Head of caudate nucleus (tissue), 42 donors: ENCODE data around the gene ZNF507.

Experiments used
- DNase-seq, 42 donors: peaks; one replicate each; pipeline versions ENCODE4 v3.0.0 to v3.0.0-alpha.2; 2020 to 2021; ENCODE audit warnings: mixed read lengths in 7 of 42
- intact Hi-C: fragments of 100-400 bp; cut with DNase I; formaldehyde crosslinking; loops from one replicate; pipeline ENCODE4 v1.15.0; 2022

ZNF507 gene

DNA sequence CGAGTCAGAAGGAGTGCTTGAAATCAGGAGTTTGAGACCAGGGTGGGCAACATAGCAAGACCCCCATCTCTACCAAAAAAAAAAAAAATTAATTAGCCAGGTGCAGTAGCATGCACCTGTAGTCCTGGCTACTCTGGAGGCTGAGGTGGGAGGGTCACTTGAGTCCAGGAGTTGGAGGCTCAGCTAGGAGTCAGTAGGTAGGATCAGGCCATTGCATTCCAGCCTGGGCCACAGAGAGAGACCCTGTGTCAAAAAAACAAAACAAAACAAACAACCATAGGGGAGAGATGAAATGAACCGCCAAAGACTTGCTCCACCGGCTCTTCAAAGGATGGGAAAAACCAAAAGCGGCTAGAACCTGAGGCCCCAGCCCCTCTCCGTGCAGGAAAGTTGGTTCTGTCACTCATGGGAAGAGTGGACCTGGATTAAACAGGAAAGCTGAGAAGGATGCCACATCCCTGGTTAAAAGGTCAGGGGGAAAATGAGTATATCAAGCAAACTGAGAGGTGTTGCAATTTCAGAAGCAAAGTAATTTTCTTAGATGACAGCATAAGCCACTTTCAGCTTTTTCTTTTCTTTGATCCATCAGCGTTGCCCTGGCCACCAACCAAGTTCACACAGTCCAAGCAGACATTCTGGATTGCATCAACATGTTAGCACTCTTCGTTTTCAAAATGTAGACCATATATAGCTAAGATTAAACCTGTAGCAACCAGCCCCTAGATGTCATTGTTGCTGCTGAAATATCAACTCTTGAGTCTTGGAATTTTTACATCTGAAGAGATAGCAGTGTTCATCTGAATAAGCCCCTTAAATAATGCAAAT is 8.9 kb upstream of the ZNF507 start:
- intact Hi-C loops = no loop called here
- DNase-seq = peak in 4 of 42 donors; percentile 5 to 37 (median 28)

DNA sequence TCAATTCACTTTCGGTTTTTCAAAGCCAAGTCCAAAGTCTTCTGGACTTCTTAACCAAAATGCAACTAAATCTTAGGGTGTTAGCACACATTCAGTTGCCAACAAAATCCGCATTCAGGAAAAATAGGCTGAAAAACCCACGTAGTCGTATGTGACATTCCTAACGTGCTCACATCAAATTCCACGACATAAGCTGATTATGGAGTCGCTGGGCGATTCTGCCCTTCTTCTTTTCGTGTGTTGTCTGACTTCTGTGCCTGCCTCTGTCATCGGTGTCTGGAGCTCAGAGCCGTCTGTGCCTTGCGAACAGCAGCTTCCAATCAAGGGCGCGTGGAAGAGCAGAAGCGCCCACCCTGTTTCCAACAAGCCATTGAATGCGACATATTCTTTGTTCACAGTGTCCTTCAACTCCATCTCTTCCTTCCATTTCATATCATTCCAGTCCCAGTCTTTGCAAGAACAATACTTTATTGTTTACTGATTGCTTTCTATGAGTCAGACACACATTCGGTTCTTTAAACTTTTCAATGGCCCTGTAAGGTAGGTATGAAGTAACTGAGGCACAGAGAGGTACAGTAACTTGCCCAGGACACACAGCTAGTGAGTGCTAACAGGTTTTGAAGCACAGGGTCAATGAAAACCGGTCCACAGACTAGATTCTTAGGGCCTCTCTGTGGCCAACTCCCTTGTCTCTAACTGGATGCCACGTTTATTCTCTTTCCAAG is 8.2 kb upstream of the ZNF507 start:
- intact Hi-C loops = no loop called here
- DNase-seq = peak in 2 of 42 donors; percentile 13 to 32

DNA sequence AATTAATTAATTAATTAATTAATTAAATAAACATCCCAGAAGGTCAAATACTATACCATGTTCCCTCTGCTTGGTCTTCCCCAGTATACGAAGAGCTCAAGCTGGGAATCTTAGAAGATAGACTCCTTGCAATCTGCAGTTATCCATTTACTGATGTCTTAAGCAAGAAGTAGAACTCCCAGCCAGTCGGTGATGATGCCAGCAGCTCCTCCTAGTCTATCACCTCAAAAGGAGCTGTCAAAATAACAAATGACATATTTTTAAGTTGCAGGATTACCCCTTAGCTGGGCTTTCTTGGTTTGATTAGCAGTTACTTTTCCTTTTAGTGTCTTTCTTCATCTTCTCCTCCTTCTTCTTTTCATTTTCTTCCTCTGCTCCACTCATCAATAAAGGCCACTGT is 6.0 kb upstream of the ZNF507 start:
- intact Hi-C loops = no loop called here
- peak in 1 of 42 donors; percentile 14 for DNase-seq

DNA sequence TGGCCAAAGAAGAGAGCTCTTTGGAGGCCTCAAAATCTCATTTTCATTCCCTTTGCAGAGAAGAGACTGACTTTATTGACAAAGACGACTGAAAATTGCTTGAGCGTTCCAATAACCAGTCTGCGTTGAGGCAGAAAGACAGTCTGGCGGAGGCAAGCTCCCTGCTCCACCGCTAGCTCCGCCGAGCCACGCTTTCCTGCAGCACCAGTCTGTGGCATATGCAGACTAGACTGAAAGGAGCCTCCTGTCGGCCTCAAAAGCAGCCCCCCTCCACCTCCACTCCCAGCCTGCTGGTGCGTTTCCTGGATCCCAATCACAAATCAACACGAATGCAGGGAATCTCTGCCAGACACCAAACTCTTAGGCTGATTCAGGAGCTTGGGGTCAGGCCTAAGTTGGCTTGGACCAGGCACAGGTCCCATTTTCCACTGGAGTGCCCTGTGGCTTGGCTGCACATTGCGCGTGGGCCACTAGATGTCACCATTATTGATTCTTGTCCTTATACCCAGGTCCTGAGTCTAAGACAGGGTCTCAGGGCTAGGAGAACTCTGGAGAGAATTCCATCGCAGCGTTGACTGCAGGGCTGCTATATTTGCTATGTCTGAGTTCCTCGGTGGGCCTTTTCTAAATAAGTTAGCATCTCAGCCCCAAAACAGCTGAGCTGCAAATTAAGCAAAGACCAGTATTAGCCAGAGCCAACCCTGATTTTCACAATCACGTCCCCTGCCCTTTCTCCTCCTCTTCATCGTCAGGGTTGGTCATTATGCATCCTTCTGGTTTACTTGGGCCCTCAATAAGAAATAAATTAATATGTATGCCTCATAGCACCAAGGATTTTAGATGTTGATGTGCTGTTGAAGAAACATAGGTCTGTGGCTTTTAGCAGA is 5.2 kb upstream of the ZNF507 start:
- intact Hi-C loops = loop anchor here (5.0 kb wide), 1 partner anchor 232 kb away; no protein-coding TSS in a partner anchor

DNA sequence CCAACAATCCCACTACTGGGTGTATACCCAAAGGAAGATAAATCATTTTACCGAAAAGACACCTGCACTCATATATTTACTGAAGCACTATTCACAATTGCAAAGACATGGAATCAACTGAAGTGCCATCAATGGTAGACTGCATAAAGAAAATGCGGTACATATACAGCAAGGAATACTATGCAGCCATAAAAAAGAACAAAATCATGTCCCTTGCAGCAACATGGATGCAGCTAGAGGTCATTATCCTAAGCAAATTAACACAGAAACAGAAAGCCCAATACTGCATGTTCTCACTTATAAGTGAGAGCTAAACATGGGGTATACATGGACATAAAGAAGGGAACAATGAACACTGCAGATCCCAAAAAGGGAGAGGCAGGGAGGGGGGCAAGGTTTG is 2.7 kb upstream of the ZNF507 start:
- intact Hi-C loops = loop anchor here (5.0 kb wide), 1 partner anchor 230 kb away; no protein-coding TSS in a partner anchor
- no peak for DNase-seq

More for the DNA sequence above, 5.2 kb upstream of the ZNF507 start:
- peak; percentile 34 to 91 (median 77) for DNase-seq

DNA sequence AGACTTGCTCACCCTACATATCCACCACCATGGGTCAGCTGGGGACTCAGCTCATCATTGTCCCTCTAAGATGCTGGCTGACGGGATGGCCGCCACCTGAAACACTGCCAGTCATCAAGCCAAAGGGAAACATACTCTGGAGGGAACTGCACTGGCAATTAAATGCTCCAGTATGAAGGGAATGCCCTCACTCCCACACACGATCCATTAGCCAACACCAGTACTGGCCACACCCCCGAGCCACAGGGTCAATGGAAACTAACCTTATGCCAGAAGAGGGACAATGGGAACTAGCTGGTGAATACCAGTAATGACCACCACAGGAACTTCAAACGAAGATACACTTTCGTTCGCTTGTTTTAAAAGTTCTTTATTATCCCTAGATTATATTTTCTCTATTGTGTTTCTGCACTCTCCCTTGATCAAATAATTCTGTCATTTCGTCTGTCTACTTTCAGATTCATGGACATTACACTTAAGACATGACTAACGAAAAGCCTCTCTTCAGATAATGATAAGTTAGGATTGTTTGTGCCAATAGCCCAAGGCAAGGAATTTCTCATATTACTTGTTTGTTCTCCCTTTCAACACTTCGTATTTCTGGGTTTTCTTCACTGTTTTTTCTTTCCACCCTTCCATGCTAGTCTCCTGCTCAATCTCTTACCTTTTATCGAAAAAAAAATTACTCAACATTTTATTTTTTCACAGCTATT is 1.7 kb upstream of the ZNF507 start:
- DNase-seq = no peak
- intact Hi-C loops = loop anchor here (2.0 to 5.0 kb wide), 2 partner anchors 61 to 229 kb away; partner anchors contain the start of gene DPY19L3

DNA sequence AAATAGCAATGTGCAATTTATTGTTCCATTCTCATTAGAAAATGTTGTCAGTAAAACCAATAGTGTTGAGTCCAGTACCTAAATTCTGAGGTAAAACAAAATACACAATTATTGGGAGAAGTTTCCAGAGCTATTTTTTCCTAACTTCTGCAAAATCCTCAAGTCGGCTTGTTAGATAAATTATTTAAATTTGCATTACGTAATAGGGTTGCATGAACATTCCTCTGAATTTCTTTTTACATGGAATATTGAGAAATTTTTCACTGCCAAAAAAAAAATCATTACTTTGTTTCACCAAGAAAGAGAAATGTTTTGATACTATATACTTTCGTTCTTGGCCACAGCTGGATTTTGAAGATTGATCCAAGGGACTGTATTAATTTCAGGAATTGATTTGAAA is 1.5 kb downstream of the ZNF507 start:
- no peak for DNase-seq
- intact Hi-C loops = no loop called here

DNA sequence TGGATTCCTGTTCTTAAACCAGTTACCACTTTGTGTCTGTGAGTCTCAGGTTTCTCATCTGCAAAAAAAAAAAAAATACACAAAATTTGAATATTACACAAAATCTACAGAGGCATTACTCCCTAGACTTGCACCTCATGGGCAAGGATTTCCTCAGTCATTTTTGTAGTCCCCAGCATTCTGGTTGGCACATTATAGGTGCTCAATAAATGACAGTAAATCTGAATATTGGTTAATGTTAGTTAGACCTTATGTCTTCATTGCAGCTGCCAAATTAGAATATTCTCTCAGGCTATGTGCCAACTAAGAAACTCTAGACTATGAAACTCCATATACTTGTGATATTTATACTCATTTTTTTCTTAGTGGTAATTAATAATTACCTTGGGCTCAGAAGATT is 2.2 kb downstream of the ZNF507 start:
- intact Hi-C loops = no loop called here
- no peak for DNase-seq

DNA sequence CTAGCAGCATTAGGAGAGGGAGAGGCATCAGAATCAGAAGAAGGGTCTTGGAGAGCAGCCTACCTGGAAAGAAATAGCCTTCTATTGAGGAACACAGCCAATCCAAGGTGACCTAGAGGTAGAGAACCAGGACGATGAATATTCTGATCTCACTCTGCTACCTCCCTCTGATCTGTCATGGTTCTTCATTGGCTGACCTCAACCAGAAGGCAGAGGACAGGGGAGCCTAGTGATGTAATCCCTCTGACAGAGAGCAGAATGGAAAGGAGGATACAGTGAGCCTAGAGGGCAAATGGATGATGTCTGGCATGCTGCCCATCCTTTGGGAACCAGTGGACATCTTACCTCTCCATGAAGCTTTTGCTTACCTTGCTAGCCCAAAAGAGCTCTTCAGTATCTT is 3.6 kb downstream of the ZNF507 start:
- intact Hi-C loops = no loop called here
- DNase-seq = no peak

DNA sequence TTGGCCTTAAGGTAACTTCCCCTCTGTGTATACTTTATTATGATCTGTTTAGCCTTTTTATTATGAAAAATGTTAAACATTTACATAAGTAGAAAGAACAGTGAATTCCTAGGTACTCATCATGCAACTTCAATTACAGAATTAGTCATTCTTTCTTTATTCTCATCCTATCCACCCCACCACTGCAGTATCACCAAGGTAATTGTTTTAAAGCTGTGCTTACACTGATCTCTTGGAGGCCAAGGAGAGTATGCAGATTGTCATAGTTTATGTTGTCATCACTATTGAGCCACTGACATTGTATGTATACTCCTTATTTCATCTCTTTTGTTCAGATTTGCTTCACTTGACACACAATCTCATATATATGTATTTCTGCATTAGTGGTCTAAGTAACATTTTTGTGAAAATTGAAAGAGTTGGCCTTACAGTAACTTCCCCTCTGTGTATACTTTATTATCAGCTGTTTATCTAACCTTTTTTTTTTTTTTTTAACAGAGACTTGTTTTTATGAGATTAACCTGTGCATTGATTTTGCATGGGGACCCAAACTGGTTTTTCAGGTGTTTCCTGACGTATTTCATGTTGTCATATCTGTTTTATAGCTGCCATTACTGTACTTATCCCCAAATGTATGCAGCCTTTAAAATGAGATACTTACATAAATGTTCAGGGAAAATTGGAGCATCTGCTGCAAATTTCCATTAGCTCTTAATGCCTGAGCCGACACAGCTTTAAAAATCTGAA is 4.5 kb downstream of the ZNF507 start:
- intact Hi-C loops = no loop called here

DNA sequence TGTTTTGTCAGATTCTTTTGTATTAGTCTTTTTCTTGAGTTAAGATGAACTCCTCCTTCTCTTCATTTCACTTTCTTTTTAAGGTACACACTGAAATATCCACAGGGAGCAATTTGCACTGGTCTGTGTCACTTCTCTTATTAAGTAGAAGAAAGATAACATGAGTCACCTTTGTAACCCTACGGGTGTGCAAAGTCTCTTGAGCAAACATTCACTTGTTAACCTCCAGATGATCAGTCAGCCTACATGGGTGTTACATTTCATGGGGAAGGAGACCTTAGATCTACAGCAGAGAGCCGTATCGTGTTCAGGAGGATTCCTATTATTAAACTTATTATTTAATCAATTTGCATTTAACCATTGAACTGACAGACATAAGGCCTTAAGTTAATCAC is 5.1 kb downstream of the ZNF507 start:
- intact Hi-C loops = no loop called here
- no peak for DNase-seq

More for the DNA sequence above, 4.5 kb downstream of the ZNF507 start:
- peak in 1 of 42 donors; percentile 21 for DNase-seq

DNA sequence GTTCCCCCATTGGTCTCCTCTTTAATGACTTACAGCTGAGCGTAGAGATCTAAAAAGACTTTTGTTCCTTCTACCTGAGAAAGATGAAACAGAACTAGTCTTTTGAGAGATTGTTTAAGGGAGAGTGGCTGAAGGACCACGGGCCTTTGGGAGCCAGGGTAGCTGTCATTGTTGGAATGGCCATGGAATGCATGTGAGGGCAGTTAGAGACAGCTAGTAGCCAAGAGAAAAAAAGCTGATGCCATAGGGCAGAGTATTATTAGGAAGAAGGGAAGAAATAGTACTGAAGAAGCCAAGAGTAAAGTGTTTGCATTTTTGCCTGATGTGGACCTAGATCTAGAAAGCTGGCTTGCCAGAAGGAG is 5.6 kb downstream of the ZNF507 start:
- intact Hi-C loops = no loop called here
- no peak for DNase-seq

DNA sequence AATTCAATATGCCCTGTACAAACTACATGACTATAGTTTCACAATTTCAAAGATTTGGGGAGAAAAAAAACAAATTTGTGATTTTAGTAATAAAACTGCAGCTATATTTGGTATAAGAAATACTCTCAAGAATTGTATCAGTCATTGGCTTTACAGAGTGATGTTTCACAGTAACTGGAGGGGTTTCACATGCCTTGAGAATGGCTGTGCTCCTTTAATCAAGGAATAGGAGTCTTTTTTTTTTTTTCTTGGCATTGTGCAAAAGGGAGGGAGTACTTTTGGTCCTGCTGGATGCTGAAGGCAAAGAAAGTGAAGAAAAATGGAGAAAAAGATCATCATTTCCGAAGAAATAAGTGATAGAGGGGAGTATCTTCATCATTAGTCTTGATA is 6.8 kb downstream of the ZNF507 start:
- intact Hi-C loops = no loop called here
- DNase-seq = no peak

DNA sequence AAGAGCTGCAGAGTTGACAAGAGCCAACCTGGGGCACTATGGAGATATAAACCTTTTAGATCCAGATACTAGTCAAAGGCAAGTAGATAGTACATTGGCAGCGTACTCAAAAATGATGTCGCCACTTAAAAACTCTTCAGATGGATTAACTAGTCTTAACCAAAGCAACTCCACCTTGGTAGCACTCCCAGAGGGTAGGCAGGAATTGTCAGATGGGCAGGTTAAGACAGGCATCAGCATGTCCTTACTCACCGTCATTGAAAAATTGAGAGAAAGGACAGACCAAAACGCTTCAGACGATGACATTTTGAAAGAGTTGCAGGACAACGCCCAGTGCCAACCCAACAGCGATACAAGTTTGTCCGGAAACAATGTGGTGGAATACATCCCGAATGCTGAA is 8.9 kb downstream of the ZNF507 start:
- no peak for DNase-seq
- intact Hi-C loops = no loop called here

DNA sequence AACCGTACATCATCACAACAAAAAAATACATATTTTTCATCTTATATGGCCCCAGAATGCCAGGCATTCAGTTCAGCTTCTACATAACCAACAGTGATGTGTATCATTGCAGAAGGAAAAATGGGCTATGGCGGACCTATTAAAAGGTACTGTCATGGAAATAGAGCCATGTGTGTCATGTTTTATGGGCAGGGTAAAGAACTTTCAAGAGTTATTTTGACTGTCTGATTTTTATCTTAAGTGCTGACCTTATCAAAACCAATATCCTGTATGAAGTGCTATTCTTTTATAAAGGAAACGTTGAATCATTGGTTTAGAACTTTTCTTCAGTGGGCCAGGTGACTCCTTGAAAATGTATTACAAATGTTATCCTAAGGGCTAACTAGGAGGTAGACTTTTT is 9.9 kb downstream of the ZNF507 start:
- intact Hi-C loops = no loop called here
- DNase-seq = no peak

DNA sequence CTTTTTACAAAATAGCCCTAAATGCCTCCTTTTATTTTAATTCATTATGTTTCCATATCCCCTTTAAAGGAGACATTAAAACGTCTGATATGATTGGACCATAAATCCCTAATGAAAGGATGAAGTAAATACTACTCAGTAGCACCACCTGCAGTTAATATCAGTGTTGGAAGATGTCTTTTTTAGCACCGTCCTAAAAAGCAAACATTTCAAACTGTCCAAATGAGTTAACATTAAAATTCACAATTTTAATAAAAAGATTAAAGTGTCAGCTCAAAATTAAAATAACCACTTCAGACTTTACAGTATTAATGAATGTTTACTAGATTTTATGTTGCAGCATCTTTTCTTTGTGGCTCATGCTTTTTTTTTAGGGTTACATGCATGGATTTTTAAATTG is 12.3 kb downstream of the ZNF507 start:
- intact Hi-C loops = no loop called here
- no peak for DNase-seq

DNA sequence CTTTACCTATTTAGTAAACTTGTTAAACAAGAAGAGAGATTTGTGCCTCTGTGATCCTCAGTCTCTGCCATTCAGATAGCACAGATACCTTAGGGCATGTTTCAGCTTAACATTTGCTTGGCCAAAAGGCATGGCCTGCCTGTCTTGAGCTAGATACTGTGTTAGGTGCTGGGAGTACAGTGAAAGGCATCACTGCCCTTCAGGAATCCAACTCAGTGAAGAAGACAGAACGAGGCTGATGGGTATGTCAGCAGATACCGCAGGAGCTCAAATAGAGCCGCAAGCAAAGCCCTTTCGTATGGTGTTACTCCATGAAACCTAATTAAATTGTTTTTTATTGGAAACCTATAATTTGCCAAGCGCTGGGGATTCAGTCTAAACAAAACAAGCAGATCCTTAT is 12.9 kb downstream of the ZNF507 start:
- intact Hi-C loops = no loop called here
- DNase-seq = no peak

DNA sequence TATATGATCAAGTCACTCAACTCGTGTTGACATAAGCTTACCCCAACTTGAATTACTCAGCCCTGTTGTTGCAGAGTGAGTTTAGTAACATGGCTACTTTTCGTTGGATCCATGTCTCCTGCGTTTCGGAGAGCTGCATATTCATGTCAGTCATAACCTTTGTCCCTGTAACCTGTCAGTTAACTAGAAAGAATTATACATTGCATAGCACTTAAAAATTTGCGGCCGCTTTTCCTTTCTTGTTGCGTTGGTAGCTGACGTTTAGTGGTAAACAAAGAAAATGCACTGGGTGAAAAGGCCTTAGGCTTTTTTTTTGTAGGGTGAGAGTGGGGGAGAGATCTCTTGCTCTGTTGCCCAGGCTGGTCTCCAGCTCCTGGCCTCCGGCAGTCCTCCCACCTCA is 14.2 kb downstream of the ZNF507 start:
- intact Hi-C loops = no loop called here
- DNase-seq = no peak
